Parathyroid adenoma (tissue), 2 donors: ENCODE measurements around the gene CD300H.

Source experiments
- H2AFZ ChIP-seq: fragments of 300-600 bp; sonication (generic); one replicate; pipeline ENCODE4 v1.7.0; 2017; ENCODE audit warnings: antibody characterized with exemption, mild to moderate bottlenecking
- H3K27ac ChIP-seq: fragments of 300-600 bp; sonication (generic); one replicate; pipeline ENCODE4 v1.7.0; 2017
- H3K27me3 ChIP-seq: fragments of 300-600 bp; sonication (generic); one replicate; pipeline ENCODE4 v1.7.0; 2017; ENCODE audit warnings: low read length; ENCODE audit not compliant: control insufficient read depth, insufficient read depth
- H3K36me3 ChIP-seq: fragments of 300-600 bp; sonication (generic); one replicate; pipeline ENCODE4 v1.7.0; 2017; ENCODE audit warnings: low read length; ENCODE audit not compliant: control insufficient read depth, insufficient read depth
- H3K4me1 ChIP-seq: fragments of 300-600 bp; sonication (generic); one replicate; pipeline ENCODE4 v1.7.0; 2017; ENCODE audit warnings: control low read depth
- H3K4me2 ChIP-seq: fragments of 300-600 bp; sonication (generic); one replicate; pipeline ENCODE4 v1.7.0; 2017; ENCODE audit warnings: low read length
- H3K4me3 ChIP-seq: fragments of 300-600 bp; sonication (generic); one replicate; pipeline ENCODE4 v1.7.0; 2017; ENCODE audit warnings: low read depth, low read length
- H3K79me2 ChIP-seq: fragments of 300-600 bp; sonication (generic); one replicate; pipeline ENCODE4 v1.7.0; 2017; ENCODE audit warnings: control low read depth
- H3K9ac ChIP-seq: fragments of 300-600 bp; sonication (generic); one replicate; pipeline ENCODE4 v1.7.0; 2017; ENCODE audit warnings: mild to moderate bottlenecking
- H3K9me3 ChIP-seq: fragments of 300-600 bp; sonication (generic); one replicate; pipeline ENCODE4 v1.7.0; 2017; ENCODE audit warnings: low read length; ENCODE audit not compliant: control insufficient read depth
- TF ChIP-seq, protein P1 (sequence below): fragments of 300-600 bp; sonication (generic); IDR thresholded peaks from one replicate; pipeline ENCODE4 v1.7.0; 2017; ENCODE audit warnings: antibody characterized with exemption, mild to moderate bottlenecking
- donor health status: primary hyperparathyroidism.

Gene CD300H

GRCh38 chr17:74599023-74599399 lies 31.7 kb upstream of the CD300H start:
- no peak overlapping the region for H3K9ac ChIP-seq
- no peaks in the 10 kb centered on the region for H3K36me3 ChIP-seq
- H2AFZ ChIP-seq, result no peak overlapping the region
- H3K79me2 ChIP-seq, result no peaks in the 10 kb centered on the region
- TF ChIP-seq, protein P1, sequence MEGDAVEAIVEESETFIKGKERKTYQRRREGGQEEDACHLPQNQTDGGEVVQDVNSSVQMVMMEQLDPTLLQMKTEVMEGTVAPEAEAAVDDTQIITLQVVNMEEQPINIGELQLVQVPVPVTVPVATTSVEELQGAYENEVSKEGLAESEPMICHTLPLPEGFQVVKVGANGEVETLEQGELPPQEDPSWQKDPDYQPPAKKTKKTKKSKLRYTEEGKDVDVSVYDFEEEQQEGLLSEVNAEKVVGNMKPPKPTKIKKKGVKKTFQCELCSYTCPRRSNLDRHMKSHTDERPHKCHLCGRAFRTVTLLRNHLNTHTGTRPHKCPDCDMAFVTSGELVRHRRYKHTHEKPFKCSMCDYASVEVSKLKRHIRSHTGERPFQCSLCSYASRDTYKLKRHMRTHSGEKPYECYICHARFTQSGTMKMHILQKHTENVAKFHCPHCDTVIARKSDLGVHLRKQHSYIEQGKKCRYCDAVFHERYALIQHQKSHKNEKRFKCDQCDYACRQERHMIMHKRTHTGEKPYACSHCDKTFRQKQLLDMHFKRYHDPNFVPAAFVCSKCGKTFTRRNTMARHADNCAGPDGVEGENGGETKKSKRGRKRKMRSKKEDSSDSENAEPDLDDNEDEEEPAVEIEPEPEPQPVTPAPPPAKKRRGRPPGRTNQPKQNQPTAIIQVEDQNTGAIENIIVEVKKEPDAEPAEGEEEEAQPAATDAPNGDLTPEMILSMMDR, result no peak
- no peak overlapping the region for H3K4me3 ChIP-seq
- no peaks in the 10 kb centered on the region for H3K9me3 ChIP-seq
- no peak overlapping the region for H3K4me2 ChIP-seq
- H3K4me1 ChIP-seq, result no peaks in the 10 kb centered on the region
- H3K27ac ChIP-seq, result no peak overlapping the region
- H3K27me3 ChIP-seq, result no peaks in the 10 kb centered on the region

DNA sequence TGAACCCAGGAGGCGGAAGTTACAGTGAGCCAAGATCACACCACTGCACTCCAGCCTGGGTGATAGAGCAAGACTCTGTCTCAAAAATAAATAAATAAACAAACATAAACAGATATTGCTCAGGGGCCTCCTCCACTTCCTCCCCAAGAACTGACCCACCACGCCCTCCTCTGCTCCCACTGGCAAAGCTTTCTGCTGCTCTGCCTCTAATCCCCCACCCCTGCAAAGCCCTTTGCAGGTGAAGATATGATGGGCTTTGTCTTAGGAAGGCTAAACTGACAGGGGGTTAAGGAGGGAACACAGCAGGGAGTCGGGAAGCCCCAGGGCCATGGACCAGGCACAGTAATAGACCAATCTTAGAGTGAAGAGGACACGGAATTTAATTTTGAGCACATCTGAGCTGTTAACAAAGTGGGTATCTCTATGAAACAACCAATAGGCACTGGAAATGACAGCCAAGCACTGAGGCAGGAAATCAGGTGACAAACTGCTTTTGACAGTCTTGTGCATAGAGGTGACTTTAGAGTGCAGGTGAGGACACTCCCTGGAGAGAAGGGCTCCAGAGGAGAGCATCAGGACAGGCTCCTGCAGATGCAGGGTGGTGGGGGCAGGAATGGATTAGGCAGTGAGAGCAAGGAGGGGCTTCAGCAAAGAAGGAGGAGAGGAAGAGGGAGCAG lies 31.2 kb upstream of the CD300H start:
- H3K4me3 ChIP-seq, result no peak overlapping the region
- no peaks in the 10 kb centered on the region for H3K27me3 ChIP-seq
- H3K9ac ChIP-seq, result no peak overlapping the region
- H2AFZ ChIP-seq, result no peak overlapping the region
- H3K4me2 ChIP-seq, result no peak overlapping the region
- no peaks in the 10 kb centered on the region for H3K9me3 ChIP-seq
- TF ChIP-seq, protein P1, result no peak
- H3K79me2 ChIP-seq, result no peaks in the 10 kb centered on the region
- no peaks in the 10 kb centered on the region for H3K4me1 ChIP-seq
- no peak overlapping the region for H3K27ac ChIP-seq
- H3K36me3 ChIP-seq, result no peaks in the 10 kb centered on the region

GRCh38 chr17:74597069-74597790 lies 29.9 kb upstream of the CD300H start:
- Histone ChIP-seq H3K27me3 (no peaks in the 10 kb centered on the region), H3K27ac (no peak overlapping the region), H3K9me3 (no peaks in the 10 kb centered on the region), H3K4me2 (no peak overlapping the region), H3K36me3 (no peaks in the 10 kb centered on the region), H3K4me1 (no peaks in the 10 kb centered on the region), H2AFZ (no peak overlapping the region), H3K79me2 (no peaks in the 10 kb centered on the region), H3K9ac (no peak overlapping the region), H3K4me3 (no peak overlapping the region)
- TF ChIP-seq, protein P1, result no peak

DNA sequence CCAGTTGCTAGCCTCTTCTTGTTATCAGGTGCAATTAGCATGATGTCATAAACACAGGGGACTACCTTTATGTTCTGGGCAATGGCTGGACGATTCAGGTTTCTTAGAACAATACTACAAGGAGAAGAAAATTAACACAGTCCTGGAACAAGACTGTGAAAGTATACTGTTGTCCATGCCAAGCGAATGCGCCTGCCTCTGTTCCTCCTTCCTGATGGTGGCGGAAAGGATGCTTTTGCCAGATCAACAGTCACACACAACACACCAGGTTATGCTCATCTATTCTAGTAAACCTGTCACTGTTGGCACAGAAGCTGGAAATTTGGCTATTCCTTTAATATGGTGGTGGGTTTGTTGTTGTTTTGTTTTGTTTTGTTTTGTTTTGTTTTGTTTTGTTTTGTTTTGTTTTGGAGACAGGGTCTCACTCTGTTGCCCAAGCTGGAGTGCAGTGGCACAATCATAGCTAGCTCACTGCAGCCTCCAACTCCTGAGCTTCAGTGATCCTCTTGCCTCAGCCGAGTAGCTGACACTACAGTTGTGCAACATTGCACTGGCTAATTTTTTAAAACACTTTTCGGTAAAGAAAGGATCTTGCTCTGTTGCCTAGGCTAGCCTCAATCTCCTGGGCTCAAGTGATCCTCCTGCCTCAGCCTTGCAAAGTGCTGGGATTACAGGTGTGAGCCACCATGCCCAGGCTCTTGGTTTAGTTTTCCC lies 27.9 kb upstream of the CD300H start:
- H3K4me3 ChIP-seq, result no peak overlapping the region
- H3K36me3 ChIP-seq, result no peaks in the 10 kb centered on the region
- H3K27ac ChIP-seq, result no peak overlapping the region
- H3K9ac ChIP-seq, result no peak overlapping the region
- H3K79me2 ChIP-seq, result no peaks in the 10 kb centered on the region
- H3K4me2 ChIP-seq, result no peak overlapping the region
- no peaks in the 10 kb centered on the region for H3K4me1 ChIP-seq
- no peak overlapping the region for H2AFZ ChIP-seq
- H3K27me3 ChIP-seq, result no peaks in the 10 kb centered on the region
- H3K9me3 ChIP-seq, result no peaks in the 10 kb centered on the region
- TF ChIP-seq, protein P1, result no peak
